WTC11 (cell line): ENCODE data around the gene MRFAP1L1. TPM values are rescaled to one million over a fixed set of nuclear protein-coding genes. Genes with fewer than 3 reads are reported as not detected.

Experiments
- ATAC-seq: fragments of 200-7000 bp; cut with Tn5 transposase; 2 replicates; pipeline ENCODE4 v1.10.0; 2021; ENCODE audit warnings: mild to moderate bottlenecking, moderate library complexity
- CTCF ChIA-PET: fragments of 300-600 bp; sonication (Branson Sonifier 250); formaldehyde crosslinking; loops from one replicate; lab custom pipeline; 2021; ENCODE audit warnings: antibody characterized with exemption; lab: Charles Lee
- POLR2A ChIA-PET: fragments of 350-600 bp; sonication (Branson Sonifier 250); formaldehyde crosslinking; loops from one replicate; lab custom pipeline; 2021; ENCODE audit warnings: antibody characterized with exemption; lab: Charles Lee
- DNase-seq: peaks from one replicate; pipeline ENCODE4 v3.0.0; 2021; ENCODE audit warnings: low spot score
- H3K27ac Mint-ChIP-seq: 2 replicates; pipeline ENCODE4 v1.8.0; 2021; ENCODE audit warnings: mixed read lengths
- H3K27me3 Mint-ChIP-seq: 2 replicates; pipeline ENCODE4 v1.8.0; 2021; ENCODE audit warnings: low read depth, mild to moderate bottlenecking, moderate library complexity, mixed read lengths
- H3K36me3 Mint-ChIP-seq: 2 replicates; pipeline ENCODE4 v1.8.0; 2021; ENCODE audit warnings: mixed read lengths
- H3K4me1 Mint-ChIP-seq: 2 replicates; pipeline ENCODE4 v1.8.0; 2022; ENCODE audit warnings: mixed read lengths
- H3K4me3 Mint-ChIP-seq: 2 replicates; pipeline ENCODE4 v1.8.0; 2021; ENCODE audit warnings: mild to moderate bottlenecking, moderate library complexity, mixed read lengths
- H3K9me3 Mint-ChIP-seq: 2 replicates; pipeline ENCODE4 v1.8.0; 2021; ENCODE audit warnings: mixed read lengths
- CBFB ChIP-seq: sonication (generic); formaldehyde crosslinking; IDR thresholded peaks from 2 replicates; pipeline ENCODE4 v1.8.1; 2022; ENCODE audit warnings: mild to moderate bottlenecking, low read depth, missing genetic modification reagents
- ESRRA ChIP-seq: sonication (generic); formaldehyde crosslinking; IDR thresholded peaks from 2 replicates; pipeline ENCODE4 v1.8.1; 2022; ENCODE audit warnings: mild to moderate bottlenecking, missing genetic modification reagents, borderline replicate concordance
- ETV6 ChIP-seq: sonication (generic); formaldehyde crosslinking; IDR thresholded peaks from 2 replicates; pipeline ENCODE4 v1.8.1; 2022; ENCODE audit warnings: mild to moderate bottlenecking, missing genetic modification reagents
- HMGA2 ChIP-seq: fragments of 250-450 bp; sonication (Bioruptor Pico); IDR thresholded peaks from 2 replicates; pipeline ENCODE4 v1.4.0; 2021; ENCODE audit warnings: mild to moderate bottlenecking, moderate library complexity
- IRF2 ChIP-seq: sonication (generic); formaldehyde crosslinking; IDR thresholded peaks from 2 replicates; pipeline ENCODE4 v1.8.0; 2022; ENCODE audit warnings: low read depth, missing genetic modification reagents, borderline replicate concordance
- JAZF1 ChIP-seq: fragments of 250-450 bp; sonication (Bioruptor Pico); IDR thresholded peaks from 2 replicates; pipeline ENCODE4 v1.9.0; 2021; ENCODE audit warnings: moderate library complexity, mild to moderate bottlenecking, inconsistent platforms
- MYBL2 ChIP-seq: sonication (generic); formaldehyde crosslinking; IDR thresholded peaks from 2 replicates; pipeline ENCODE4 v1.8.1; 2023; ENCODE audit warnings: mild to moderate bottlenecking, moderate library complexity, missing genetic modification reagents
- NR1H2 ChIP-seq: sonication (generic); formaldehyde crosslinking; IDR thresholded peaks from 2 replicates; pipeline ENCODE4 v1.9.0; 2021; ENCODE audit warnings: mild to moderate bottlenecking, moderate library complexity, missing genetic modification reagents
- OVOL2 ChIP-seq: fragments of 250-450 bp; sonication (Bioruptor Pico); IDR thresholded peaks from 2 replicates; pipeline ENCODE4 v1.9.0; 2021; ENCODE audit warnings: mild to moderate bottlenecking, borderline replicate concordance
- SP1 ChIP-seq: sonication (generic); formaldehyde crosslinking; conservative IDR thresholded peaks from 2 replicates; pipeline ENCODE4 v1.8.1; 2022; ENCODE audit warnings: missing genetic modification reagents
- ZNF232 ChIP-seq: sonication (generic); formaldehyde crosslinking; IDR thresholded peaks from 2 replicates; pipeline ENCODE4 v1.8.0; 2022; ENCODE audit warnings: mild to moderate bottlenecking, missing genetic modification reagents
- ZNF263 ChIP-seq: sonication (generic); formaldehyde crosslinking; IDR thresholded peaks from 2 replicates; pipeline ENCODE4 v1.8.1; 2022; ENCODE audit warnings: low read depth, mild to moderate bottlenecking, moderate library complexity, missing genetic modification reagents
- ZNF317 ChIP-seq: sonication (generic); formaldehyde crosslinking; IDR thresholded peaks from 2 replicates; pipeline ENCODE4 v1.8.1; 2023; ENCODE audit warnings: low read depth, mild to moderate bottlenecking, moderate library complexity, missing genetic modification reagents, borderline replicate concordance
- ZNF423 ChIP-seq: fragments of 250-450 bp; sonication (Bioruptor Pico); IDR thresholded peaks from 2 replicates; pipeline ENCODE4 v2.1.2; 2022; ENCODE audit warnings: mild to moderate bottlenecking, moderate library complexity
- total RNA-seq: library from RNA; stranded (reverse); gene quantifications from 3 replicates; pipeline ENCODE4 v1.2.3, GENCODE V29; 2021
- TF ChIP-seq, protein P1 (sequence below): fragments of 250-450 bp; sonication (Bioruptor Pico); IDR thresholded peaks from 2 replicates; pipeline ENCODE4 v1.8.0; 2021; ENCODE audit warnings: mild to moderate bottlenecking
- TF ChIP-seq, protein P2 (sequence below): fragments of 250-450 bp; sonication (Bioruptor Pico); IDR thresholded peaks from 2 replicates; pipeline ENCODE4 v1.9.0; 2021; ENCODE audit warnings: moderate library complexity, mild to moderate bottlenecking, inconsistent platforms, borderline replicate concordance
- TF ChIP-seq, protein P3 (sequence below): sonication (generic); formaldehyde crosslinking; IDR thresholded peaks from 2 replicates; pipeline ENCODE4 v1.8.0; 2023; ENCODE audit warnings: mild to moderate bottlenecking, missing genetic modification reagents
- TF ChIP-seq, protein P4 (sequence below): sonication (generic); formaldehyde crosslinking; IDR thresholded peaks from 2 replicates; pipeline ENCODE4 v1.8.1; 2023; ENCODE audit warnings: mild to moderate bottlenecking, missing genetic modification reagents
- TF ChIP-seq, protein P5 (sequence below): sonication (generic); formaldehyde crosslinking; IDR thresholded peaks from 2 replicates; pipeline ENCODE4 v1.8.1; 2022; ENCODE audit warnings: mild to moderate bottlenecking, moderate library complexity, missing genetic modification reagents
- TF ChIP-seq, protein P6 (sequence below): sonication (generic); formaldehyde crosslinking; IDR thresholded peaks from 2 replicates; pipeline ENCODE4 v1.8.1; 2022; ENCODE audit warnings: low read depth, missing genetic modification reagents, borderline replicate concordance
- TF ChIP-seq, protein P7 (sequence below): sonication (generic); formaldehyde crosslinking; IDR thresholded peaks from 2 replicates; pipeline ENCODE4 v1.8.0; 2022; ENCODE audit warnings: mild to moderate bottlenecking, missing genetic modification reagents
- TF ChIP-seq, protein P8 (sequence below): sonication (generic); formaldehyde crosslinking; IDR thresholded peaks from 2 replicates; pipeline ENCODE4 v1.8.1; 2022; ENCODE audit warnings: missing genetic modification reagents, borderline replicate concordance

MRFAP1L1 gene
- total RNA-seq, 1 experiment from 2014 or later = 54.4 TPM

DNA sequence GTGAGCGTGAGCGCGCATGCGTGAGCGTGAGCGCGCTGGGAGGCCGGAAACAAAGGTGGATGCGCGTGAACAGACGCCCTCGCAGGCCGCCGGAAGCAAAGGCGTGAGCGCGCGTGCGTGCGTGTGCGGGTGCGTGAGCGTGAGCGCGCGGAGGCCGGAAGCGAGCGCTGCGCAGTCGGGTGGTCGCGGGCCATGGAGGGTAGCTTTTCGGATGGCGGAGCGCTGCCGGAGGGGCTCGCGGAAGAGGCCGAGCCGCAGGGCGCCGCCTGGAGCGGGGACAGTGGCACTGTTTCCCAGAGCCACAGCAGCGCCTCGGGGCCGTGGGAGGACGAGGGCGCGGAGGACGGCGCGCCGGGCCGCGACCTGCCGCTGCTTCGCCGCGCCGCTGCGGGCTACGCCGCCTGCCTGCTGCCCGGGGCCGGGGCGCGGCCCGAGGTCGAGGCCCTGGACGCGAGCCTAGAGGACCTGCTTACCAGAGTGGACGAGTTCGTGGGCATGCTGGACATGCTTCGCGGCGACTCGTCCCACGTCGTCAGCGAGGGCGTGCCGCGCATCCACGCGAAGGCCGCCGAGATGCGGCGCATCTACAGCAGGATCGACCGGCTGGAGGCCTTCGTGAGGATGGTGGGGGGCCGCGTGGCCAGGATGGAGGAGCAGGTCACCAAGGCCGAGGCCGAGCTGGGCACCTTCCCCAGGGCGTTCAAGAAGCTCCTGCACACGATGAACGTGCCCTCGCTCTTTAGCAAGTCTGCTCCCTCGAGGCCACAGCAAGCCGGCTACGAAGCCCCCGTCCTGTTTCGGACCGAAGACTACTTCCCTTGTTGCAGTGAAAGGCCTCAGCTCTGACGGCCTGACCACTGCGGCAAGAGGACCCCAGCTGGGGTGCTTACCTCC, 6.6 kb upstream of the MRFAP1L1 start, which contains the start of gene BLOC1S4 (continued):
- TF ChIP-seq, protein P1, sequence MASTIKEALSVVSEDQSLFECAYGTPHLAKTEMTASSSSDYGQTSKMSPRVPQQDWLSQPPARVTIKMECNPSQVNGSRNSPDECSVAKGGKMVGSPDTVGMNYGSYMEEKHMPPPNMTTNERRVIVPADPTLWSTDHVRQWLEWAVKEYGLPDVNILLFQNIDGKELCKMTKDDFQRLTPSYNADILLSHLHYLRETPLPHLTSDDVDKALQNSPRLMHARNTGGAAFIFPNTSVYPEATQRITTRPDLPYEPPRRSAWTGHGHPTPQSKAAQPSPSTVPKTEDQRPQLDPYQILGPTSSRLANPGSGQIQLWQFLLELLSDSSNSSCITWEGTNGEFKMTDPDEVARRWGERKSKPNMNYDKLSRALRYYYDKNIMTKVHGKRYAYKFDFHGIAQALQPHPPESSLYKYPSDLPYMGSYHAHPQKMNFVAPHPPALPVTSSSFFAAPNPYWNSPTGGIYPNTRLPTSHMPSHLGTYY (CRISPR knock-in tag) = peak; percentile 80; the same call in 1 of the 2 replicates
- peak; percentile 64 for TF ChIP-seq SP1 (CRISPR knock-in tag)
- peak; percentile 49; the same call in 1 of the 2 replicates for TF ChIP-seq MYBL2 (CRISPR knock-in tag)

DNA sequence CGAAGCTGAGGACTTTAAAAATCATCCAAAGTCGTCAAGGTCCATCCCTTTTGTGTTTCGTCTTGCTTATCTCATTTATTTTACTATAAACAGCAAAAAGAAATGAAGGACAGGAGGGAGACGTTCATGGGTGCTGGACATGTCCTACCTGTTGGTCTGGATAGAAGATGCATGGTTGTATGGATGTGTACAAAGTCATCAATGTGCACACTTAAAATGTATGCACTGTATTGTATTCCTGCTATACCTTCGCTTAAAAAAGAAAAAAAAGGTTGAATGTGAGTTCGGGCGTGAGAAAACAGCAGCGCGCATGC, 6.0 kb upstream of the MRFAP1L1 start:
- H3K27me3 Mint-ChIP-seq = peaks cover 39% of the 10 kb centered on the region
- H3K27ac Mint-ChIP-seq = peak overlapping the region; percentile 96
- CTCF ChIA-PET = interaction anchor here (2.0 to 9.7 kb wide), 4 partner anchors 14 to 355 kb away, joined by 11 to 94 read pairs (median 14); no protein-coding TSS in a partner anchor
- DNase-seq (no peak), ATAC-seq (no peak)
- H3K9me3 Mint-ChIP-seq = peaks cover 4% of the 10 kb centered on the region
- no peaks in the 10 kb centered on the region for H3K36me3 Mint-ChIP-seq
- POLR2A ChIA-PET = interaction anchor here (1.2 kb wide), 1 partner anchor 15 kb away, joined by 3 read pairs; no protein-coding TSS in a partner anchor
- TF ChIP-seq NR1H2 (no peak), IRF2 (CRISPR knock-in tag) (no peak), ZNF232 (no peak), ZNF423 (CRISPR knock-in tag) (no peak), ZNF263 (CRISPR knock-in tag) (no peak), ETV6 (CRISPR knock-in tag) (no peak), JAZF1 (CRISPR knock-in tag) (no peak), ESRRA (no peak)
- TF ChIP-seq, protein P2, sequence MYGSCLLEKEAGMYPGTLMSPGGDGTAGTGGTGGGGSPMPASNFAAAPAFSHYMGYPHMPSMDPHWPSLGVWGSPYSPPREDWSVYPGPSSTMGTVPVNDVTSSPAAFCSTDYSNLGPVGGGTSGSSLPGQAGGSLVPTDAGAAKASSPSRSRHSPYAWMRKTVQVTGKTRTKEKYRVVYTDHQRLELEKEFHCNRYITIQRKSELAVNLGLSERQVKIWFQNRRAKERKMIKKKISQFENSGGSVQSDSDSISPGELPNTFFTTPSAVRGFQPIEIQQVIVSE (CRISPR knock-in tag) = no peak
- TF ChIP-seq, protein P3, sequence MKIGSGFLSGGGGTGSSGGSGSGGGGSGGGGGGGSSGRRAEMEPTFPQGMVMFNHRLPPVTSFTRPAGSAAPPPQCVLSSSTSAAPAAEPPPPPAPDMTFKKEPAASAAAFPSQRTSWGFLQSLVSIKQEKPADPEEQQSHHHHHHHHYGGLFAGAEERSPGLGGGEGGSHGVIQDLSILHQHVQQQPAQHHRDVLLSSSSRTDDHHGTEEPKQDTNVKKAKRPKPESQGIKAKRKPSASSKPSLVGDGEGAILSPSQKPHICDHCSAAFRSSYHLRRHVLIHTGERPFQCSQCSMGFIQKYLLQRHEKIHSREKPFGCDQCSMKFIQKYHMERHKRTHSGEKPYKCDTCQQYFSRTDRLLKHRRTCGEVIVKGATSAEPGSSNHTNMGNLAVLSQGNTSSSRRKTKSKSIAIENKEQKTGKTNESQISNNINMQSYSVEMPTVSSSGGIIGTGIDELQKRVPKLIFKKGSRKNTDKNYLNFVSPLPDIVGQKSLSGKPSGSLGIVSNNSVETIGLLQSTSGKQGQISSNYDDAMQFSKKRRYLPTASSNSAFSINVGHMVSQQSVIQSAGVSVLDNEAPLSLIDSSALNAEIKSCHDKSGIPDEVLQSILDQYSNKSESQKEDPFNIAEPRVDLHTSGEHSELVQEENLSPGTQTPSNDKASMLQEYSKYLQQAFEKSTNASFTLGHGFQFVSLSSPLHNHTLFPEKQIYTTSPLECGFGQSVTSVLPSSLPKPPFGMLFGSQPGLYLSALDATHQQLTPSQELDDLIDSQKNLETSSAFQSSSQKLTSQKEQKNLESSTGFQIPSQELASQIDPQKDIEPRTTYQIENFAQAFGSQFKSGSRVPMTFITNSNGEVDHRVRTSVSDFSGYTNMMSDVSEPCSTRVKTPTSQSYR (CRISPR knock-in tag) = no peak
- TF ChIP-seq, protein P4, sequence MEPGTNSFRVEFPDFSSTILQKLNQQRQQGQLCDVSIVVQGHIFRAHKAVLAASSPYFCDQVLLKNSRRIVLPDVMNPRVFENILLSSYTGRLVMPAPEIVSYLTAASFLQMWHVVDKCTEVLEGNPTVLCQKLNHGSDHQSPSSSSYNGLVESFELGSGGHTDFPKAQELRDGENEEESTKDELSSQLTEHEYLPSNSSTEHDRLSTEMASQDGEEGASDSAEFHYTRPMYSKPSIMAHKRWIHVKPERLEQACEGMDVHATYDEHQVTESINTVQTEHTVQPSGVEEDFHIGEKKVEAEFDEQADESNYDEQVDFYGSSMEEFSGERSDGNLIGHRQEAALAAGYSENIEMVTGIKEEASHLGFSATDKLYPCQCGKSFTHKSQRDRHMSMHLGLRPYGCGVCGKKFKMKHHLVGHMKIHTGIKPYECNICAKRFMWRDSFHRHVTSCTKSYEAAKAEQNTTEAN = no peak
- TF ChIP-seq, protein P5, sequence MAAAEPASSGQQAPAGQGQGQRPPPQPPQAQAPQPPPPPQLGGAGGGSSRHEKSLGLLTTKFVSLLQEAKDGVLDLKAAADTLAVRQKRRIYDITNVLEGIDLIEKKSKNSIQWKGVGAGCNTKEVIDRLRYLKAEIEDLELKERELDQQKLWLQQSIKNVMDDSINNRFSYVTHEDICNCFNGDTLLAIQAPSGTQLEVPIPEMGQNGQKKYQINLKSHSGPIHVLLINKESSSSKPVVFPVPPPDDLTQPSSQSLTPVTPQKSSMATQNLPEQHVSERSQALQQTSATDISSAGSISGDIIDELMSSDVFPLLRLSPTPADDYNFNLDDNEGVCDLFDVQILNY (CRISPR knock-in tag) = no peak
- peaks cover 9% of the 10 kb centered on the region for H3K4me1 Mint-ChIP-seq
- peak overlapping the region; percentile 75 for H3K4me3 Mint-ChIP-seq

DNA sequence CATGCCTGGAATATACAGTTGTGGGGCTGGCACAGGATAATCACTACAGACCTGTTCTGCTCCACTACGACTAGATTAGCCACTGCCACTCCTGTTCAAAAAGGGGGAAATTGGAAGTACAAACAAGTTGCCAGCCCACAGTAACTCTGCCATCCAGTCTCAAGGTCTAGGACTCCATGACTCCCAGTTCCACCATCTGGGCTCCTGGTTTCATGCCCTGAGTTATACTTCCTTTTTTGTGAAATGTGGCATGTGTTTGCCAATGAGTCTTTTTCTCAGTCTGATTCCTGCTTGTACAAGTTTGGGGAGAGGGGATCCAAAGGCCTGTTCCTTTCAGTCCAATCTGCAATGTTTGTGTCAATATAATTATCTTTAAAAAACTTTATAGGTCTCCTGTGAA, 5.3 kb upstream of the MRFAP1L1 start:
- ATAC-seq (no peak), DNase-seq (no peak)
- CTCF ChIA-PET = interaction anchor here (0.7 kb wide), 1 partner anchor 14 kb away, joined by 3 read pairs; no protein-coding TSS in a partner anchor
- Mint-ChIP-seq H3K27ac (no peak overlapping the region), H3K4me1 (peaks cover 14% of the 10 kb centered on the region), H3K36me3 (no peaks in the 10 kb centered on the region), H3K9me3 (peaks cover 4% of the 10 kb centered on the region), H3K4me3 (peak overlapping the region; percentile 15; the same call in 1 of the 2 replicates), H3K27me3 (peaks cover 42% of the 10 kb centered on the region)
- POLR2A ChIA-PET = no interaction called here
- TF ChIP-seq, protein P6, sequence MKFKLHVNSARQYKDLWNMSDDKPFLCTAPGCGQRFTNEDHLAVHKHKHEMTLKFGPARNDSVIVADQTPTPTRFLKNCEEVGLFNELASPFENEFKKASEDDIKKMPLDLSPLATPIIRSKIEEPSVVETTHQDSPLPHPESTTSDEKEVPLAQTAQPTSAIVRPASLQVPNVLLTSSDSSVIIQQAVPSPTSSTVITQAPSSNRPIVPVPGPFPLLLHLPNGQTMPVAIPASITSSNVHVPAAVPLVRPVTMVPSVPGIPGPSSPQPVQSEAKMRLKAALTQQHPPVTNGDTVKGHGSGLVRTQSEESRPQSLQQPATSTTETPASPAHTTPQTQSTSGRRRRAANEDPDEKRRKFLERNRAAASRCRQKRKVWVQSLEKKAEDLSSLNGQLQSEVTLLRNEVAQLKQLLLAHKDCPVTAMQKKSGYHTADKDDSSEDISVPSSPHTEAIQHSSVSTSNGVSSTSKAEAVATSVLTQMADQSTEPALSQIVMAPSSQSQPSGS (CRISPR knock-in tag) = no peak
- TF ChIP-seq CBFB (CRISPR knock-in tag) = no peak
- TF ChIP-seq OVOL2 = no peak
- no peak for TF ChIP-seq NR1H2
- TF ChIP-seq, protein P7, sequence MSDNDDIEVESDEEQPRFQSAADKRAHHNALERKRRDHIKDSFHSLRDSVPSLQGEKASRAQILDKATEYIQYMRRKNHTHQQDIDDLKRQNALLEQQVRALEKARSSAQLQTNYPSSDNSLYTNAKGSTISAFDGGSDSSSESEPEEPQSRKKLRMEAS (CRISPR knock-in tag) = no peak
- no peak for TF ChIP-seq HMGA2
- TF ChIP-seq, protein P8, sequence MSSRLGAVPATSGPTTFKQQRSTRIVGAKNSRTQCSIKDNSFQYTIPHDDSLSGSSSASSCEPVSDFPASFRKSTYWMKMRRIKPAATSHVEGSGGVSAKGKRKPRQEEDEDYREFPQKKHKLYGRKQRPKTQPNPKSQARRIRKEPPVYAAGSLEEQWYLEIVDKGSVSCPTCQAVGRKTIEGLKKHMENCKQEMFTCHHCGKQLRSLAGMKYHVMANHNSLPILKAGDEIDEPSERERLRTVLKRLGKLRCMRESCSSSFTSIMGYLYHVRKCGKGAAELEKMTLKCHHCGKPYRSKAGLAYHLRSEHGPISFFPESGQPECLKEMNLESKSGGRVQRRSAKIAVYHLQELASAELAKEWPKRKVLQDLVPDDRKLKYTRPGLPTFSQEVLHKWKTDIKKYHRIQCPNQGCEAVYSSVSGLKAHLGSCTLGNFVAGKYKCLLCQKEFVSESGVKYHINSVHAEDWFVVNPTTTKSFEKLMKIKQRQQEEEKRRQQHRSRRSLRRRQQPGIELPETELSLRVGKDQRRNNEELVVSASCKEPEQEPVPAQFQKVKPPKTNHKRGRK = no peak
- TF ChIP-seq ZNF317 (CRISPR knock-in tag) = no peak
